Sigmoid colon (tissue), 7 donors: Measurements from ENCODE around the gene POLDIP2. TPM values are rescaled to one million over a fixed set of nuclear protein-coding genes. Genes with fewer than 3 reads are reported as not detected.

ENCODE experiments used
- DNase-seq: peaks from one replicate; pipeline ENCODE4 v3.0.0-alpha.2; 2019
- H3K27ac ChIP-seq, 4 donors: fragments of 200-600 bp; sonication (generic); one replicate each; pipeline ENCODE4 v1.5.1; 2016 to 2019; ENCODE audit warnings: mild to moderate bottlenecking in 1 of 4
- H3K27me3 ChIP-seq, 3 donors: fragments of 200-600 bp; sonication (generic); one replicate each; pipeline ENCODE4 v1.5.1; 2019; ENCODE audit warnings: mild to moderate bottlenecking in 1 of 3
- H3K36me3 ChIP-seq, 4 donors: fragments of 200-600 bp; sonication (generic); one replicate each; pipeline ENCODE4 v1.5.1; 2016 to 2019
- H3K4me1 ChIP-seq, 4 donors: fragments of 200-600 bp; sonication (generic); one replicate each; pipeline ENCODE4 v1.5.1; 2017 to 2019
- H3K4me3 ChIP-seq, 4 donors: fragments of 200-600 bp; sonication (generic); one replicate each; pipeline ENCODE4 v1.5.1; 2017 to 2019; ENCODE audit warnings: mild to moderate bottlenecking in 2 of 4, moderate library complexity in 1 of 4
- H3K9me3 ChIP-seq, 4 donors: fragments of 200-600 bp in 3 of 4; sonication (generic) in 3 of 4; one replicate each; pipeline versions ENCODE4 v1.5.1 to v1.6.1; 2013 to 2019
- EP300 ChIP-seq, 4 donors: sonication (generic); formaldehyde crosslinking; IDR thresholded peaks; one replicate each; pipeline ENCODE4 v1.6.1; 2017; ENCODE audit warnings: antibody characterized with exemption in 4 of 4
- POLR2A ChIP-seq, 2 donors: fragments of 450-650 bp; IDR thresholded peaks; one replicate each; pipeline ENCODE4 v1.6.1; 2016; ENCODE audit warnings: antibody characterized with exemption in 2 of 2, mild to moderate bottlenecking in 2 of 2, moderate library complexity in 2 of 2
- POLR2AphosphoS5 ChIP-seq, 4 donors: sonication (generic); formaldehyde crosslinking; IDR thresholded peaks; one replicate each; pipeline ENCODE4 v1.6.1; 2017; ENCODE audit warnings: antibody characterized with exemption in 4 of 4
- whole genome bisulfite sequencing, 2 donors: extraction: QIAGEN DNeasy Blood & Tissue Kit; methylation state at CpG; one replicate each; pipeline ENCODE4 v1.1.7; 2013; 5-methylcytosine and 5-hydroxymethylcytosine counted together
- intact Hi-C: fragments of 100-400 bp; cut with DNase I; formaldehyde crosslinking; loops from one replicate; pipeline ENCODE4 v1.15.1; 2023
- polyA plus RNA-seq, 3 donors: library from polyadenylated mRNA; stranded (reverse); fragments of 200-250 nt; gene quantifications; one replicate each; pipeline ENCODE4 v1.2.3, GENCODE V29; 2013
- total RNA-seq, 4 donors: library from RNA; depleted of rRNA; stranded (reverse); fragments of >200 nt; gene quantifications; one replicate each; pipeline ENCODE4 v1.1.0, GENCODE V29; 2016
- TF ChIP-seq, protein P1 (sequence below), 4 experiments: fragments of 450-650 bp in 3 of 4; fragments of 200-600 bp in 1 of 4; IDR thresholded peaks; one replicate each; pipeline ENCODE4 v1.5.1; 2016 to 2019; ENCODE audit warnings: antibody characterized with exemption in 4 of 4, mild to moderate bottlenecking in 3 of 4, moderate library complexity in 2 of 4
- donor health status: healthy with polysubstance abuse.
- donor health status: Bipolar disorder and iron deficiency.
- donor health status: healthy.

The POLDIP2 gene
- total and polyA plus RNA-seq, 7 donors: 55.8 to 80.5 (median 65.6) TPM

DNA sequence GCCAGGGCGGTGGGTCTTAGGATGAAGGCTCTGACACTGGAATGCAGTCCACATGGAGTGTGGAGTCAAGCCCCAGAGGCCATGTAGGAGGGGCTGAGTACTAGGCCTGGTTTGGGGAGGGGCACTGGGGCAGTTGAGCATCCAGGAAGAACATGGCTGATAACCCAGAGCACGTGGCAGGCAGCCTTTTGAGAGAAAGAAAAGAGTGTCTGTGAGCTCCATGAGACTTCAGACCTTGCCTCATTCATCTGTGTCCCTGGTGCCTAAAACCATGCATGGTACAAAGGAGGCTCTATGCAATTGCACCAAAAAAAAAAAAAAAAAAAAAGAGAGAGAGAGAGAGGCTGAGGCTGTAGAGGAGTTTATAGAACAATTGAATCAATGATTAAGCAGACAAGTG lies 34.1 kb upstream of the POLDIP2 start:
- H3K36me3 ChIP-seq: peaks cover 13 to 79% (median 44%) of the 10 kb centered on the region in 4 donors
- 63 to 94% methylated on average over 2 of the region's 2 CpGs for WGBS, 2 donors

DNA sequence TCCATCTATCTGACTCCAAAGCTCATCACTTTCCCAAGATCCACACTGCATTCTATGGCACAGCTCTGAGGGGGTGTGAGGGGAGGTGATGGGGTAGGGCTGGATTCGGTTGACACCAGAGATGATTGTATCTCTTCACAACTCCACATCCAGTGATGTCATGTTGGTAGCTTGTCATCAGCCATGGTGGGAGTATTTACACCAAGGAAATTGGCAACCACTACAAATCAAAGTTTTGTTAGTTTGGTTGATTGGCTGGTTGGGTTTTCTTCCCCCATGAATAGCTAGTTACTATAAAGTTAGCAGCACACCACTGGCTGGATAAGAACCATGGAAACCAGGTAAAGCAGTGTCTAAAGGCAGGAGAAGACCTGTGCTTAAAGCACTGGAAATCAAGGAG lies 33.7 kb upstream of the POLDIP2 start:
- intact Hi-C loops: no loop called here
- TF ChIP-seq, protein P1, sequence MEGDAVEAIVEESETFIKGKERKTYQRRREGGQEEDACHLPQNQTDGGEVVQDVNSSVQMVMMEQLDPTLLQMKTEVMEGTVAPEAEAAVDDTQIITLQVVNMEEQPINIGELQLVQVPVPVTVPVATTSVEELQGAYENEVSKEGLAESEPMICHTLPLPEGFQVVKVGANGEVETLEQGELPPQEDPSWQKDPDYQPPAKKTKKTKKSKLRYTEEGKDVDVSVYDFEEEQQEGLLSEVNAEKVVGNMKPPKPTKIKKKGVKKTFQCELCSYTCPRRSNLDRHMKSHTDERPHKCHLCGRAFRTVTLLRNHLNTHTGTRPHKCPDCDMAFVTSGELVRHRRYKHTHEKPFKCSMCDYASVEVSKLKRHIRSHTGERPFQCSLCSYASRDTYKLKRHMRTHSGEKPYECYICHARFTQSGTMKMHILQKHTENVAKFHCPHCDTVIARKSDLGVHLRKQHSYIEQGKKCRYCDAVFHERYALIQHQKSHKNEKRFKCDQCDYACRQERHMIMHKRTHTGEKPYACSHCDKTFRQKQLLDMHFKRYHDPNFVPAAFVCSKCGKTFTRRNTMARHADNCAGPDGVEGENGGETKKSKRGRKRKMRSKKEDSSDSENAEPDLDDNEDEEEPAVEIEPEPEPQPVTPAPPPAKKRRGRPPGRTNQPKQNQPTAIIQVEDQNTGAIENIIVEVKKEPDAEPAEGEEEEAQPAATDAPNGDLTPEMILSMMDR (IDR thresholded peaks at IDR 0.05): no peak
- no peak overlapping the region for H3K27ac ChIP-seq
- no peaks in the 10 kb centered on the region for H3K4me1 ChIP-seq
- no peak overlapping the region for H3K4me3 ChIP-seq
- DNase-seq: no peak
- H3K27me3 ChIP-seq: no peaks in the 10 kb centered on the region
- H3K9me3 ChIP-seq: no peaks in the 10 kb centered on the region
- H3K36me3 ChIP-seq: peaks cover 13 to 79% (median 40%) of the 10 kb centered on the region in 4 donors
- WGBS, 2 donors: 92 to 93% methylated on average over 1 of the region's 1 CpG

More for the DNA sequence above, 34.1 kb upstream of the POLDIP2 start:
- Histone ChIP-seq H3K27ac (no peak overlapping the region), H3K27me3 (no peaks in the 10 kb centered on the region), H3K9me3 (no peaks in the 10 kb centered on the region), H3K4me3 (no peak overlapping the region), H3K4me1 (no peaks in the 10 kb centered on the region)
- no peak for DNase-seq
- intact Hi-C loops: no loop called here
- no peak for TF ChIP-seq POLR2AphosphoS5 (IDR thresholded peaks at IDR 0.05)
- no peak for TF ChIP-seq EP300 (IDR thresholded peaks at IDR 0.05)
- TF ChIP-seq, protein P1 (IDR thresholded peaks at IDR 0.05): no peak
- no peak for TF ChIP-seq POLR2A (IDR thresholded peaks at IDR 0.05)

DNA sequence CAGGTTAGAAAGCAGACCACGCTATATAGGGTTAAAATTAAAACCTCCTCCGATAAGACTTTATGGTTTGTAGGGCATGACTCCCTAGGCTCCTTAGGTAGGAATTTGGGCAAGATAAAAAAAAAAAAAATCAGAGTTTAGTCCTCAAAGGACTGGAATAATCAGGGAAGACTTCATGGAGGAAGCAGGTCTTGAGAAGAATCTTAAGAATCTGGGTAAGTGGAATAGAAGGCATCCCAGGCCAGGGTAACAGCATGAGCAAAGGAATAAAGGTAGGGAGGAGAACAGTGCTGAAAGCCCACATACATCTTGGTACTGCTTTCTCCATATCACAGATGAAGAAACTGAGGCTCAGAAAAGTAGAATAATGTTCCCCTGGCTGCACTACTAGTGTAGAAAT lies 33.2 kb upstream of the POLDIP2 start:
- Histone ChIP-seq H3K36me3 (peaks cover 13 to 77% (median 36%) of the 10 kb centered on the region in 4 donors), H3K9me3 (no peaks in the 10 kb centered on the region), H3K27ac (no peak overlapping the region), H3K4me1 (no peaks in the 10 kb centered on the region), H3K4me3 (no peak overlapping the region), H3K27me3 (no peaks in the 10 kb centered on the region)
- intact Hi-C loops: no loop called here
- no peak for DNase-seq
- WGBS, 2 donors: 92 to 99% methylated on average over 2 of the region's 2 CpGs
- TF ChIP-seq POLR2AphosphoS5 (IDR thresholded peaks at IDR 0.05) (no peak), POLR2A (IDR thresholded peaks at IDR 0.05) (no peak), EP300 (IDR thresholded peaks at IDR 0.05) (no peak)
- TF ChIP-seq, protein P1 (IDR thresholded peaks at IDR 0.05): no peak

DNA sequence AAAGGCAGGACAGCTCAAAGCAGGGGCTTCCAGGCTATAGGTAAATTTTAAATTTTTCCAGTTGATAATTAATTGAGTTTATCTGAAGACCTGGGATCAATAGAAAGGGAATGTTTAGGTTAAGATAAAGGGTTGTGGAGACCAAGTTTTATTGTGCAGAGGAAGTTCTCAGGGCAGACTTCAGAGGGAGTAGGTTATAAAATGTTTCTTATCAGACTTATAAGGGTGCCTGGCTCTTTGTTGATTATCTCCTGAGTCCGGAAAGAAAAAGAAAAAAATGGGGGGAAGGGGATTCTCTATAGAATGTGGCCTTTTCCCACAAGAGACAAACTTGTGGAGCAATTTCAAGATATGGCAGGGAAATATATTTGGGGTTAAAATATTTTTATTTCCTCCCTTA lies 32.8 kb upstream of the POLDIP2 start:
- 76 to 83% methylated on average over 1 of the region's 1 CpG for WGBS, 2 donors
- intact Hi-C loops: no loop called here
- no peaks in the 10 kb centered on the region for H3K4me1 ChIP-seq
- DNase-seq: no peak
- H3K4me3 ChIP-seq: no peak overlapping the region
- H3K27ac ChIP-seq: no peak overlapping the region
- H3K27me3 ChIP-seq: no peaks in the 10 kb centered on the region
- H3K36me3 ChIP-seq: peaks cover 13 to 77% (median 34%) of the 10 kb centered on the region in 4 donors
- H3K9me3 ChIP-seq: no peaks in the 10 kb centered on the region
- TF ChIP-seq POLR2AphosphoS5 (IDR thresholded peaks at IDR 0.05) (no peak), POLR2A (IDR thresholded peaks at IDR 0.05) (no peak), EP300 (IDR thresholded peaks at IDR 0.05) (no peak)

DNA sequence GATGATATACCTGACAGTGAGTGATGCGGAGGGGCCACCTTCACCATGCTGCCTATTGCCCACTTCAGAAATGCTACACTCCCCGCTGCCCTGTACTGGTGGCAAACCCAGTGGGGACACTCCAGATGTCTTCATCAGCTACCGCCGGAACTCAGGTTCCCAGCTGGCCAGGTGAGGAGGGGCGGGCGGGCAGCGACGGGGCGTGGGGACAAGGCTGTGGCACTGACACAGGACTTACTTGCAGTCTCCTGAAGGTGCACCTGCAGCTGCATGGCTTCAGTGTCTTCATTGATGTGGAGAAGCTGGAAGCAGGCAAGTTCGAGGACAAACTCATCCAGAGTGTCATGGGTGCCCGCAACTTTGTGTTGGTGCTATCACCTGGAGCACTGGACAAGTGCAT lies 30.8 kb upstream of the POLDIP2 start:
- DNase-seq: no peak
- peaks cover 13 to 74% (median 31%) of the 10 kb centered on the region in 4 donors for H3K36me3 ChIP-seq
- intact Hi-C loops: no loop called here

More for the DNA sequence above, 30.8 kb upstream of the POLDIP2 start:
- no peaks in the 10 kb centered on the region for H3K4me1 ChIP-seq
- TF ChIP-seq EP300 (IDR thresholded peaks at IDR 0.05): no peak
- TF ChIP-seq, protein P1 (IDR thresholded peaks at IDR 0.05): no peak
- TF ChIP-seq POLR2AphosphoS5 (IDR thresholded peaks at IDR 0.05): no peak
- no peak for TF ChIP-seq POLR2A (IDR thresholded peaks at IDR 0.05)
- H3K27me3 ChIP-seq: no peaks in the 10 kb centered on the region
- no peak overlapping the region for H3K4me3 ChIP-seq
- H3K27ac ChIP-seq: no peak overlapping the region
- WGBS, 2 donors: 95 to 97% methylated on average over 11 of the region's 11 CpGs
- H3K9me3 ChIP-seq: no peaks in the 10 kb centered on the region
